MM.1S (cell line): ENCODE data around the gene DUSP3.
"Not testable (repeated sequence)": the region's sequence is repeated elsewhere in the genome, so short reads cannot be mapped to it uniquely, and the experiment has no call there.

ENCODE experiments used
- DNase-seq: peaks from one replicate; pipeline ENCODE4 v3.0.0-alpha.2; 2015
- H2AFZ ChIP-seq: fragments of 300-600 bp; sonication (generic); 2 replicates; pipeline ENCODE4 v1.6.0; 2016; ENCODE audit warnings: antibody characterized with exemption, low read length
- H3F3A ChIP-seq: fragments of 300-600 bp; sonication (generic); 2 replicates; pipeline ENCODE4 v1.6.1; 2016; ENCODE audit warnings: mild to moderate bottlenecking, antibody characterized with exemption, low read length, moderate library complexity, mixed read lengths; ENCODE audit not compliant: insufficient read depth
- H3K27ac ChIP-seq: fragments of 300-600 bp; sonication (generic); 2 replicates; pipeline ENCODE4 v1.5.1; 2016; ENCODE audit warnings: mild to moderate bottlenecking, low read length
- H3K27me3 ChIP-seq: fragments of 300-600 bp; sonication (generic); replicated peaks from 2 replicates; pipeline ENCODE4 v1.6.0; 2016; ENCODE audit warnings: low read length; ENCODE audit not compliant: insufficient read depth
- H3K36me3 ChIP-seq: fragments of 300-600 bp; sonication (generic); replicated peaks from 2 replicates; pipeline ENCODE4 v1.6.1; 2016; ENCODE audit warnings: mild to moderate bottlenecking, low read length, mixed read lengths; ENCODE audit not compliant: insufficient read depth
- H3K4me1 ChIP-seq: fragments of 300-600 bp; sonication (generic); 2 replicates; pipeline ENCODE4 v1.6.1; 2016; ENCODE audit warnings: low read length, mixed read lengths
- H3K4me2 ChIP-seq: fragments of 300-600 bp; sonication (generic); 2 replicates; pipeline ENCODE4 v1.6.0; 2016; ENCODE audit warnings: low read depth, low read length
- H3K4me3 ChIP-seq: fragments of 300-600 bp; sonication (generic); 2 replicates; pipeline ENCODE4 v1.5.1; 2016; ENCODE audit warnings: low read length, mixed read lengths
- H3K79me2 ChIP-seq: fragments of 300-600 bp; sonication (generic); 2 replicates; pipeline ENCODE4 v1.6.1; 2016; ENCODE audit warnings: mixed run types, low read length, mixed read lengths
- H3K9ac ChIP-seq: fragments of 300-600 bp; sonication (generic); 2 replicates; pipeline ENCODE4 v1.6.1; 2016; ENCODE audit warnings: low read length, mixed read lengths
- H3K9me2 ChIP-seq: fragments of 300-600 bp; sonication (generic); replicated peaks from 2 replicates; pipeline ENCODE4 v1.6.1; 2016; ENCODE audit warnings: mild to moderate bottlenecking, low read length, mixed read lengths; ENCODE audit not compliant: insufficient read depth
- H3K9me3 ChIP-seq: fragments of 300-600 bp; sonication (generic); replicated peaks from 2 replicates; pipeline ENCODE4 v1.6.1; 2016; ENCODE audit warnings: mild to moderate bottlenecking, low read length, mixed read lengths; ENCODE audit not compliant: insufficient read depth
- H4K20me1 ChIP-seq: fragments of 300-600 bp; sonication (generic); 2 replicates; pipeline ENCODE4 v1.6.1; 2016; ENCODE audit warnings: mild to moderate bottlenecking, low read length, moderate library complexity, mixed read lengths; ENCODE audit not compliant: insufficient read depth
- CTCF ChIP-seq: fragments of 300-600 bp; sonication (generic); IDR thresholded peaks from 2 replicates; pipeline ENCODE4 v1.5.1; 2016; ENCODE audit warnings: antibody characterized with exemption, low read length, mixed read lengths
- EZH2 ChIP-seq: fragments of 300-600 bp; sonication (generic); optimal IDR thresholded peaks from 2 replicates; pipeline ENCODE3; 2017; ENCODE audit warnings: low read depth, mild to moderate bottlenecking, antibody characterized with exemption, low read length, mixed read lengths
- EZH2phosphoT487 ChIP-seq: fragments of 300-600 bp; sonication (generic); IDR thresholded peaks from 2 replicates; pipeline ENCODE4 v1.6.1; 2018; ENCODE audit warnings: antibody characterized with exemption, low read length

The DUSP3 gene

DNA sequence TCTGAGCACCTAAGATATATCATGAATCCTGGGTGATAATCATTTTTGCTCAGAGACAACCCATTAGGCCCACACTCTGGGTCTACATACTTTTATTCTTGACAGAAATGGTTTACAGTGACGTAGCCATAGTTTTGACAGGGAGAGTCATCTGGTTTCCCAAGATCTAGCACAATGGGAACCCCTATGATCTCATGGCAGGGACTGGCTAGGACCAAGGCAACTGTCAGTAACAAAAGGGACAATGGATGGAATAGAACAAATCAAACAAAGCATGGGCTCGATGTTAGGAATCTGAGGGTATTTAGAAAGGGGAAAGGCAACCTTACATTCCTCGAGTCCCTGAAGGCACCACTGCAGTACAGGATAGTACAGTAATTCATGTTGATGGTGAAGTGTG lies 22.0 kb upstream of the DUSP3 start:
- Histone ChIP-seq H3K9ac (no peak overlapping the region), H3K9me3 (no peaks in the 10 kb centered on the region), H3K4me3 (no peak overlapping the region), H3F3A (no peaks in the 10 kb centered on the region), H3K27ac (no peak overlapping the region), H2AFZ (no peak overlapping the region), H3K79me2 (no peaks in the 10 kb centered on the region), H3K4me2 (no peak overlapping the region), H3K27me3 (peaks cover 41% of the 10 kb centered on the region), H3K9me2 (no peaks in the 10 kb centered on the region), H4K20me1 (no peaks in the 10 kb centered on the region), H3K36me3 (no peaks in the 10 kb centered on the region), H3K4me1 (no peaks in the 10 kb centered on the region)
- no peak for DNase-seq
- no peak for TF ChIP-seq EZH2phosphoT487
- TF ChIP-seq CTCF: no peak

DNA sequence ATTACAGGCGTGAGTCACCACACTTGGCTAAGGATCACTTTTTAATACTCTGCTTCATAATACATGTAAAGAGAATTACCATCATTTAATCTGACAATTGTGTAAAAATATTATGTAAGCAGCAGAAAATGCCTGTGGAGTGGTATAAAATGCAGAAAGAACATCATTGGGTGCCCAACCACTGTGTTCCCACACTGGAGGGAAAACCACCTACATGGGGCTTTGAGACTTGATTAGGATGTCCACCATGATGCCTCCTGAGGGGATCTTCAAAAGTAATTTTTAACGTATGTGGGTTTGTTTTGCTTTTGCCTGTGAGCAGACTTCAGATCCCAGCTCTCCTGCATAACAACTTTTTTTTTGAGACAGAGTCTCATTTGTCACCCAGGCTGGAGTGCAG lies 20.3 kb upstream of the DUSP3 start:
- no peaks in the 10 kb centered on the region for H3K9me2 ChIP-seq
- H3K27me3 ChIP-seq: peaks cover 31% of the 10 kb centered on the region
- H3K79me2 ChIP-seq: no peaks in the 10 kb centered on the region
- no peaks in the 10 kb centered on the region for H3K9me3 ChIP-seq
- TF ChIP-seq EZH2 (no peak), CTCF (no peak), EZH2phosphoT487 (no peak)
- no peak overlapping the region for H3K4me2 ChIP-seq
- no peaks in the 10 kb centered on the region for H3K36me3 ChIP-seq
- no peak overlapping the region for H3K27ac ChIP-seq
- DNase-seq: no peak
- H3K4me3 ChIP-seq: no peak overlapping the region
- H4K20me1 ChIP-seq: no peaks in the 10 kb centered on the region
- no peaks in the 10 kb centered on the region for H3F3A ChIP-seq
- no peaks in the 10 kb centered on the region for H3K4me1 ChIP-seq
- H2AFZ ChIP-seq: no peak overlapping the region
- no peak overlapping the region for H3K9ac ChIP-seq

- H3K27ac ChIP-seq, H3F3A ChIP-seq, H3K4me3 ChIP-seq, H3K4me1 ChIP-seq, H3K9me2 ChIP-seq, H3K9me3 ChIP-seq, H3K9ac ChIP-seq, H2AFZ ChIP-seq, DNase-seq, H3K4me2 ChIP-seq, H3K79me2 ChIP-seq, H3K36me3 ChIP-seq, H4K20me1 ChIP-seq: not testable (repeated sequence)
- peaks cover 21% of the 10 kb centered on the region for H3K27me3 ChIP-seq
Observed at GRCh38 chr17:43798024-43798423, 19.2 kb upstream of the DUSP3 start.

DNA sequence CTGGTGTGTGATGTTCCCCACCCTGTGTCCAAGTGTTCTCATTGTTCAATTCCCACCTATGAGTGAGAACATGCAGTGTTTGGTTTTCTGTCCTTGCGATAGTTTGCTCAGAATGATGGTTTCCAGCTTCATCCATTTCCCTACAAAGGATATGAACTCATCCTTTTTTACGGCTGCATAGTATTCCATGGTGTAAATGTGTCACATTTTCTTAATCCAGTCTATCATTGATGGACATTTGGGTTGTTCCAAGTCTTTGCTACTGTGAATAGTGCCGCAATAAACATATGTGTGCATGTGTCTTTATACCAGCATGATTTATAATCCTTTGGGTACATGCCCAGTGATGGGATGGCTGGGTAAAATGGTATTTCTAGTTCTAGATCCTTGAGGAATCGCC lies 13.9 kb upstream of the DUSP3 start:
- not testable (repeated sequence) for H3K4me2 ChIP-seq, H3K9me2 ChIP-seq, DNase-seq, H3K36me3 ChIP-seq, H3K4me3 ChIP-seq, H3K9me3 ChIP-seq, H4K20me1 ChIP-seq, H2AFZ ChIP-seq, H3F3A ChIP-seq, H3K4me1 ChIP-seq, H3K27ac ChIP-seq, H3K9ac ChIP-seq, H3K79me2 ChIP-seq
- H3K27me3 ChIP-seq: peaks cover 14% of the 10 kb centered on the region
